Esophagus squamous epithelium (tissue), 4 donors: ENCODE measurements around the gene BAD.

Experiments used
- CTCF ChIP-seq, 6 experiments: fragments of 450-650 bp in 4 of 6; fragments of 200-600 bp in 2 of 6; sonication (generic) in 2 of 6; IDR thresholded peaks; one replicate each; pipeline ENCODE4 v1.5.1; 2016 to 2019; ENCODE audit warnings: antibody characterized with exemption in 6 of 6, mild to moderate bottlenecking in 4 of 6, moderate library complexity in 4 of 6
- POLR2A ChIP-seq, 4 donors: fragments of 450-650 bp; IDR thresholded peaks; one replicate each; pipeline ENCODE4 v1.6.1; 2017; ENCODE audit warnings: antibody characterized with exemption in 4 of 4, mild to moderate bottlenecking in 4 of 4, moderate library complexity in 3 of 4

GRCh38 chr11:64290352-64291261 is 6.1 kb upstream of the BAD start:
- TF ChIP-seq POLR2A (IDR thresholded peaks at IDR 0.05) (no peak), CTCF (IDR thresholded peaks at IDR 0.05) (no peak)
